Retinal pigment epithelial cell (primary cell): Measurements from ENCODE around the gene STAT3.

Source experiments
- DNase-seq: peaks from one replicate; pipeline ENCODE4 v3.0.0-alpha.2; 2010; ENCODE audit warnings: low read depth
- H3K4me3 ChIP-seq: 2 replicates; pipeline ENCODE4 v1.5.1; 2011; ENCODE audit warnings: mild to moderate bottlenecking, low read length, control low read depth, moderate library complexity
- CTCF ChIP-seq: conservative IDR thresholded peaks from 2 replicates; pipeline ENCODE4 v1.5.1; 2011; ENCODE audit warnings: low read depth, low read length, control low read depth, inconsistent platforms

STAT3 gene

GRCh38 chr17:42388381-42389134 is at the start of gene STAT3:
STAT3 (minus strand) TSS chr17:42388442; CDS start chr17:42348516, 39,926 bp downstream.
- H3K4me3 ChIP-seq, result peak within 1 kb of the TSS; percentile 91
- DNase-seq, result peak; percentile 97
- no peak for TF ChIP-seq CTCF

GRCh38 chr17:42436391-42436790 is 48.1 kb upstream of the STAT3 start:
- no peak for TF ChIP-seq CTCF
- DNase-seq, result no peak
- no peak overlapping the region for H3K4me3 ChIP-seq

- DNase-seq, result no peak
- H3K4me3 ChIP-seq, result no peak overlapping the region
- no peak for TF ChIP-seq CTCF
Measured at GRCh38 chr17:42431758-42432161, 43.5 kb upstream of the STAT3 start.

- no peak for TF ChIP-seq CTCF
- DNase-seq, result no peak
- H3K4me3 ChIP-seq, result no peak overlapping the region
Measured at GRCh38 chr17:42429726-42430447, 41.6 kb upstream of the STAT3 start.

- H3K4me3 ChIP-seq, result no peak overlapping the region
- DNase-seq, result peak; percentile 78
- peak; percentile 87 for TF ChIP-seq CTCF
Measured at GRCh38 chr17:42428141-42428944, 40.1 kb upstream of the STAT3 start.

GRCh38 chr17:42424991-42425610 is 36.9 kb upstream of the STAT3 start:
- DNase-seq, result no peak
- TF ChIP-seq CTCF, result no peak

More at GRCh38 chr17:42424991-42425610, 36.9 kb upstream of the STAT3 start:
- H3K4me3 ChIP-seq, result no peak overlapping the region
